ENCODE data around the gene TMEM243.

The TMEM243 gene

DNA sequence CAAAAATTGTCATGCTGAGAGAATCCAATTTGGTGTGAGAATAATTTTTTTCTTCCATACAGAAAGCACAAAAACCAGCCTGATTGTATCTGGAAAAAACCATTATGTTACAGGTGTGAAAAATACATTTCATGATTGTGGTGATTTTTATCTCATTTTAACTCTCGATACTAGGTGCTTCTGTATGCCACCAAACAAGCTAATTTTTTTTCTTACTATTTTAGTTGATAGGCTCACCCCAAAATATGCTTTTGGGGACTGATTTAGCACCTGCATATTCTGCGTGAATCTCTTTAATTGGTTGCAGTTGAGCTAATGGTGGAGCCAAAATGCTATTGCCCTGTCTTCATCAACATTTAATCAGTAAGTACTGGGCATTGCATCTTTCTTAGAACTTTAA lies 65.4 kb downstream of the TMEM243 start:
- DNase-seq = no peak

- DNase-seq = no peak
Measured at GRCh38 chr7:87152897-87153641, 66.5 kb downstream of the TMEM243 start.

DNA sequence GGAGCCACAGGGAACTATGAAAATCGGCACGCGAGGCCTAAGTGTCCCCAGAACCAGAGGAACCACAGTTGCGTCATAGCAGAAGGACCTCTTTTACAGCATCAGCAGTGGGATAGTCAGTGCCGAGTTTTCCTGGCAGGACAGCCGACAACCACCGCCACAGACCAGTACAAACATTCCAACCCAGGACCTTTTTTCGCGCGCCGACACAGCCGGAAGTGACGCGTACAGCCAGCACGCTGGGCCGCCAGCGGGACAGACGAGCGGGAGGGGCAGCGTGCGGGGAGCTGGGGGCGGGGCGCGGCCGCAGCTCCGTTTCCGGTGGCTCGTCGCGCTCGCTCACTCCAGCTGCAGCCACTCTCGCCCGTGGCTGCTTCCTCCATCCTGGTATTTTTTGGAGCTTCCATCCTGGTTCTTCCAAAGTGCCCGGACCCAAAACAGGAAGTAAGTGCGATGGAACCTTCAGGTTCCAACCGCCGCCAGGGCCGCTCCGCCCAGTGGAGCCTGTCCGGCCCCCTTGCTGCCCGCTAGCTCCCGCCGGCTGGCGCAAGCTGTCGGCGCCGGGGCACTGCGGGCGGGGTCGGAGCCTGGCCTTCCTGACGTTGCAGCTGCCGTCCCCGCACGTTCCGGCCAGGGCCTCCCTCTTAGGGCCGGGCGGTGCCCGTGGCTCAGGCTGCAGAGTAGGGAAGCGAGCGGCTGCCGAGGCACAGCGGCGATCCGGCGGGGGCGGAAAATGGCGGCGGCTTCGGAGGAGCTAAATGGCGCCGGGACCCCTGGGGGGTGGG lies 67.2 kb downstream of the TMEM243 start, which contains the start of gene DMTF1:
TSS of gene DMTF1 (plus strand) at position 342 of the 785 bp plus-strand sequence. CDS start 12,489 bp downstream, outside the sequence.
- peak; percentile 93 for DNase-seq

DNA sequence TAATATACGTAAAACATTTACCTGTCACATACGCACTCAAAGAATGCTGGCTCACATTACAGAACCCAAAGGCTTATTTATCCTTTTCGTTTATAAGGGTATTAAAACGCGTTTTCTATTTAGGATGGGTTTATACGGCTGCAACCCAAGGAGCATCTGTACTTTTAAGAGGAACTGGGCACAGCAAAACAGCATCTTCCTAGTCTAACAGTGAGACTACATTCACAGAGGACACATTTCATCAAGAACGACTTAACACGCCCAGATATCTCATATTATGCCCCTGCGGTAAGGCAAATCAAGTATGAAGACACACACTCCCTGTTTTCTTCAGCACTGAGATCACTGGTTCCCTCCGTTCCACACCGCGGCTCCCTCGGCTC lies 67.8 kb downstream of the TMEM243 start:
- no peak for DNase-seq

DNA sequence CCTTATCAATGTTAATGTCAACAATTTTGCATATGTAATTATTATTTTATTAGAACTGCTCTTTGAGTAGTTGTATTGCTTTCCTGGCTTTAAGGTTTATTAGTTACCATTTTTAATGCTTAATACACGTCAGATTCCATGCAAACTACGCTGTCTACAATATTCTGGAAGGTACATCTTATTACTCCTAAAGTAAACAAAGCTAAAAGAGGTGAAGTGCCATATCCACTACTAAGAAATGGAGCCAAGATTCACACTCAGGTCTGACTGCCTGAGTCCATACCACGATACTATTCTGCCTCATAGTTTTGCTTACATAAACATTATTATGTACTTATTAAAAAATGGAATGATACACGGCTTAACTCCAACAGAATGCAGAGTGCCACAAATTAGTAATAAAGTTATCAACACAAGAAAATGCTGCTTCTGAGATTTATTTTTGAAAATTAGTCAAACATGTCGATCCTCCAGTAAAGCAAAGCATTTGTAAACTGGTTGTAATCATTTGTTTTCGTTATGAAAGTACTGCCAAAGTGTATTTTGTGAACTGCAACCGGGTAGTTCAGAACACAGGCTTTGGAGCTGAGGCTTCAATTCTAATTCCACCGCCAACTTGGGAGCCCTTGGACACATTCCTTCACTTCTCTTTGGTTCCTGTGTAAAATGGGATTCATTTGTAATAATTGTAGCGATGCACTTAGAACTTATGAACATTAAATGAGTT lies 68.4 kb downstream of the TMEM243 start:
- DNase-seq = no peak

DNA sequence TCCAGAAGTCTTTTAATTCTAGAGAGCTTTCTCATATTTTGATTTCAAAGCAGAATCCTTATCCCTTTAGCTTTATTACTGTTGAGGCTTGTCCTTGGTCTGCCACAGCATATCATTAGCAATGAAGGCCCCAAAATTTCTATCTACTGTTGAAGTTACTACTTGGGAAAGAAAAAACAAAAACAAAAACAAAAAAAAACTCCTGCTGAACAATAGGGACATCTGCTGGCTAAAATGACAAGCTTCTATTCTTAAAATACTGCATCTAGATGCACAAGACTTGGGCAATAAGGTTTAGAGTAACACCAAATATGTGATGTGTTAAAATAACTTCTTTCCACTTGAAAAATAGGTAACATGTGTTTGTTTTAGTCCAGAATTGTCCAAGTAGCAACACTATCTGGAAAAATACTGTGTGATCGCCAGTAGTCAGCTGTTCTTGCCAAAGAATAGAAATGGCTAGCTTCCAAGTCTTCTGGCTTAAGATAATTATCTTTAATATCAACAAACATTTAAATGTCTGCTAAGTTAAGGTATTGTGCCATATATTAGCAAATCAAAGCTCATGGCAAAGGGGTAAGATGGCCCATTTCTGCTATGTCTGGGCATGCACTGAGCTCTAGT lies 71.1 kb downstream of the TMEM243 start:
- peak; percentile 50 for DNase-seq

GRCh38 chr7:87147500-87147899 lies 72.0 kb downstream of the TMEM243 start:
- no peak for DNase-seq

GRCh38 chr7:87146740-87147386 lies 72.7 kb downstream of the TMEM243 start:
- DNase-seq = no peak

All from COR-L47 (cell line).